Pancreas (tissue), 10 donors: Measurements from ENCODE around the gene SLIT3. TPM values are rescaled to one million over a fixed set of nuclear protein-coding genes. Genes with fewer than 3 reads are reported as not detected.

Experiments used
- ATAC-seq, 4 donors: fragments of 200-7000 bp; cut with Tn5 transposase; one replicate each; pipeline versions ENCODE4 v1.8.0 to v1.9.1; 2020; ENCODE audit warnings: mild to moderate bottlenecking in 4 of 4, moderate library complexity in 4 of 4
- DNase-seq, 6 donors: peaks; one replicate each; pipeline ENCODE4 v3.0.0-alpha.2; 2020
- FAIRE-seq: peaks from 2 replicates; lab custom pipeline; 2012; peaks lifted over from hg19 to GRCh38; lab: Jason Lieb, UNC
- H3K27ac ChIP-seq, 4 donors: fragments of 200-600 bp; sonication (generic); 1 replicate in 3 of 4; 2 replicates in 1 of 4; pipeline versions ENCODE4 v1.5.0 to v1.8.0; 2020
- H3K27me3 ChIP-seq, 4 donors: fragments of 200-600 bp; one replicate each; pipeline ENCODE4 v1.8.0; 2021
- H3K36me3 ChIP-seq, 3 donors: fragments of 200-600 bp; sonication (generic) in 1 of 3; one replicate each; pipeline versions ENCODE4 v1.5.0 to v1.8.0; 2020 to 2021
- H3K4me1 ChIP-seq, 3 donors: fragments of 200-600 bp; one replicate each; pipeline ENCODE4 v1.8.0; 2021
- H3K4me3 ChIP-seq, 4 donors: fragments of 200-600 bp; sonication (generic) in 2 of 4; one replicate each; pipeline versions ENCODE4 v1.5.0 to v1.8.0; 2020 to 2021
- H3K9me3 ChIP-seq, 4 donors: fragments of 200-600 bp; one replicate each; pipeline ENCODE4 v1.8.0; 2021
- WGBS, 2 donors: extraction: QIAGEN DNeasy Blood & Tissue Kit; methylation state at CpG; one replicate each; pipeline ENCODE4 v1.1.7; 2013; 5-methylcytosine and 5-hydroxymethylcytosine counted together
- intact Hi-C, 3 donors: fragments of 100-400 bp; cut with DNase I; formaldehyde crosslinking; loops; one replicate each; pipeline versions ENCODE4 v1.11.1 to v1.14.2; 2022
- polyA plus RNA-seq, 2 donors: library from polyadenylated mRNA; stranded (reverse); fragments of 200-250 nt; gene quantifications; one replicate each; pipeline ENCODE4 v1.2.3, GENCODE V29; 2013
- total RNA-seq, 6 donors: library from RNA; stranded (reverse); fragmentation: NEBNext Ultra II Directional in 4 of 6; extraction: Animal tissue kit (Norgen Biotek cat#: 25700) in 4 of 6; gene quantifications; one replicate each; pipeline versions ENCODE4 v1.2.1 to v1.2.4, GENCODE V29; 2021 to 2023
- TF ChIP-seq, protein P1 (sequence below), 4 donors: fragments of 200-600 bp; sonication (generic) in 3 of 4; IDR thresholded peaks; one replicate each; pipeline versions ENCODE4 v1.5.0 to v1.8.0; 2021; ENCODE audit warnings: antibody characterized with exemption in 4 of 4
- donor health status: healthy with polysubstance abuse.
- donor health status: DM: no; HTN: no; CAD: no; lungs with moderate emphysema.
- donor health status: DM: no; HTN: no; CAD: no.
- donor health status: control.
- donor health status: control.
- donor health status: Bipolar disorder and iron deficiency.
- donor health status: DM: yes; HTN: yes; CAD: no.
- donor health status: DM: no; HTN: no; CAD: no.
- donor health status: DM: no; HTN: no; CAD: no.
- donor health status: DM: yes; HTN: yes; CAD: no.

The SLIT3 gene
- total and polyA plus RNA-seq, 8 donors = 1.1 to 11.4 (median 2.1) TPM

DNA sequence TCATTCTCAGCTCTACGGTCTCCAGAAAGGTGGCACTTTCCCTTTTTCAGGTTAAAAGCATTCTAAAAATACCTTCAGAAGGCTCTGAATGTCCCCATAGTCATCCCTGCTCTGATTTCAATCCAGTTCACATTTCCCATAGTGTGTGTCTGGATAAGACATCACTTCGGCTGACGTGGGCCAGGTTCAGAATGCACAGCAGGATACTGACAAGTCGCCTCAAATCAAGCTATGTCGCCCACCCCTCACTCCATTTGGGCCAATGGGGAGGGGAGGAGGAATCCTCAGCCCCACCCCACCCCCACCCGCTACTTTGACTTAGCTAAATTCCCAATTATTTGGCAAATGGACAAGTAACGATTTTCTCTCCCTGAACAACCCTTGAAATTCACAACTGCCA, 148.0 kb downstream of the SLIT3 start:
- WGBS, 2 donors = 69 to 72% methylated on average over 7 of the region's 7 CpGs
- Histone ChIP-seq H3K9me3 (no peaks in the 10 kb centered on the region), H3K4me3 (no peak overlapping the region), H3K4me1 (no peaks in the 10 kb centered on the region), H3K27me3 (no peaks in the 10 kb centered on the region), H3K36me3 (no peaks in the 10 kb centered on the region), H3K27ac (no peak overlapping the region)
- no peak for FAIRE-seq
- TF ChIP-seq, protein P1, sequence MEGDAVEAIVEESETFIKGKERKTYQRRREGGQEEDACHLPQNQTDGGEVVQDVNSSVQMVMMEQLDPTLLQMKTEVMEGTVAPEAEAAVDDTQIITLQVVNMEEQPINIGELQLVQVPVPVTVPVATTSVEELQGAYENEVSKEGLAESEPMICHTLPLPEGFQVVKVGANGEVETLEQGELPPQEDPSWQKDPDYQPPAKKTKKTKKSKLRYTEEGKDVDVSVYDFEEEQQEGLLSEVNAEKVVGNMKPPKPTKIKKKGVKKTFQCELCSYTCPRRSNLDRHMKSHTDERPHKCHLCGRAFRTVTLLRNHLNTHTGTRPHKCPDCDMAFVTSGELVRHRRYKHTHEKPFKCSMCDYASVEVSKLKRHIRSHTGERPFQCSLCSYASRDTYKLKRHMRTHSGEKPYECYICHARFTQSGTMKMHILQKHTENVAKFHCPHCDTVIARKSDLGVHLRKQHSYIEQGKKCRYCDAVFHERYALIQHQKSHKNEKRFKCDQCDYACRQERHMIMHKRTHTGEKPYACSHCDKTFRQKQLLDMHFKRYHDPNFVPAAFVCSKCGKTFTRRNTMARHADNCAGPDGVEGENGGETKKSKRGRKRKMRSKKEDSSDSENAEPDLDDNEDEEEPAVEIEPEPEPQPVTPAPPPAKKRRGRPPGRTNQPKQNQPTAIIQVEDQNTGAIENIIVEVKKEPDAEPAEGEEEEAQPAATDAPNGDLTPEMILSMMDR (IDR thresholded peaks at IDR 0.05) = no peak
- no peak for DNase-seq
- ATAC-seq = no peak
- intact Hi-C loops = no loop called here

DNA sequence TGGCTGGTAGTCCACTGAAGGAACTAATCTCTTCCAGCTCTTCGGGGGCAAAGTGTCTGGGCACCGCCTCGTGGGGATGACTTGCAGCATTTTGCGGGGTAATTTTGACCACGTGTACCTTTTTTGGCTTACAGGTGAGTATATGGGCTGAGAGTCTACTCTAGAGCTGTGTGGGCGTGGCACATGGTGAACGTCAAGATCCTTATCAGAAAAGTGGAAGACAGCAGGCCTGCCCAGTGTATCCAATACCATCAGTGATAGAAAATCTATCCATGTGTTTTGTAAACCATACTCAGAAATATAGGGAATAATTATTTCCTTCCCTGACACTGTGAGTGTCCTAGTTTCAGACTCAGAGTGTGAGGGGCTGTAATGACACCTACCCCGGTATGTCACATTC, 148.5 kb downstream of the SLIT3 start:
- intact Hi-C loops = no loop called here
- no peaks in the 10 kb centered on the region for H3K36me3 ChIP-seq
- H3K27ac ChIP-seq = no peak overlapping the region
- ATAC-seq (no peak), FAIRE-seq (no peak), DNase-seq (no peak)
- no peaks in the 10 kb centered on the region for H3K27me3 ChIP-seq
- H3K4me3 ChIP-seq = no peak overlapping the region
- TF ChIP-seq, protein P1 (IDR thresholded peaks at IDR 0.05) = no peak
- no peaks in the 10 kb centered on the region for H3K4me1 ChIP-seq
- 73 to 75% methylated on average over 8 of the region's 8 CpGs for WGBS, 2 donors
- no peaks in the 10 kb centered on the region for H3K9me3 ChIP-seq

DNA sequence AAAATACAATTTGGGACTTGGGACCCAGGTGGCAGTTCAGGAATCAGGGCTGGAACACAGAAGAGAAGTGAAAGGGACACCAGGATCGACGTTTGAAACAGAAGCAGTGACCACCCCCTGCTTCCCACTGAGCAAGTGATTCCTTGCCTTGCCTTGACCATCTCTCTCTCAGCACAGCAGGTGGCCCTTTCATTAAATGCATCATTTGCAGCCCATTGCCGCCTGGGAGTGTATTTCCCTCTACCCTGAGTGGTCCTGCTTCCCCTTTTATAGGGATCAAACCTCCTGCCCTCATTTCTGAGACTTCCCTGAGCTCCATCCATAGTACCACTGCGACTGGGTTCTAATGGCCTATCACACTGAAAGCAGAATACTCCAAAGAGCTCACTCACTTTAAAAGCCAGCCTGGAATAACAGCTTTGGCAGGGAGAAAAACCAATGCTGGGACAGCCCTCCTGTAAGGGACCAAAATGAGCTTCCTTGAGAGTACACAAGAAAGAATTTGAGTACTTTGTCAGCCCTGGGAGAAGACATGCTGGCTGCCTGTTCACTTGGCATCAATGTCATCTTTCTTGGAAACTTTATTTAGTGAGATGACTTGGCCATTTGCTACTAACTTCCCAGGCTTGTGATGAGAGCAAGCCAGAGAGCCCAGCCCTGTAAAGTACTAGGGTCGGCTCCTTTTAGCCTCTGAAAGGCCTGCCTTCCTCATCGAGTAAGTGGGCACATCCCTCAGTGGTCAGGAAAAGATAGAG, 149.7 kb downstream of the SLIT3 start:
- intact Hi-C loops = no loop called here
- Histone ChIP-seq H3K27me3 (no peaks in the 10 kb centered on the region), H3K27ac (no peak overlapping the region), H3K4me3 (no peak overlapping the region), H3K36me3 (no peaks in the 10 kb centered on the region), H3K9me3 (no peaks in the 10 kb centered on the region), H3K4me1 (no peaks in the 10 kb centered on the region)
- TF ChIP-seq, protein P1 (IDR thresholded peaks at IDR 0.05) = no peak
- DNase-seq = no peak
- WGBS, 2 donors = 54 to 65% methylated on average over 6 of the region's 6 CpGs
- no peak for FAIRE-seq
- no peak for ATAC-seq

DNA sequence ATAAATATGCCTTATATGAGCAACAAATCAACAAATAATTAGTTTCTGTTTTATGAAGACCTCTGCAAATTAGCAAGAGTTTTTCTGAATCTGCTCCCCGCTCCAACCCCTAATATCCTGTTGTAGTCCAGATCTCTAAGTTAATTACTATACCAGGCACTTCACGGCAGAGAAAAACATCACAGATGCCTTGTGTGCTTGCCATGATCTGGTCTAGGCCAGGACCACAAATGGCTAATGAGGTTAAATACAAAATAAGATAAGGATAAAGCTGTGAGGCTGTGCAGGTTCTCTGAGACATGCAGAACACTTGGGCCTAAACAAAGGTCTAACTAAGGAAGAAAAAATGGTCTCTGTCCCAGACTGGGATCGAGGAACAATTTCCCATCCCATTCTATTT, 150.8 kb downstream of the SLIT3 start:
- TF ChIP-seq, protein P1 (IDR thresholded peaks at IDR 0.05) = no peak
- H3K27me3 ChIP-seq = no peaks in the 10 kb centered on the region
- H3K27ac ChIP-seq = no peak overlapping the region
- DNase-seq (no peak), FAIRE-seq (no peak), ATAC-seq (no peak)
- WGBS, 2 donors = 87 to 89% methylated on average over 3 of the region's 3 CpGs
- no peak overlapping the region for H3K4me3 ChIP-seq
- no peaks in the 10 kb centered on the region for H3K4me1 ChIP-seq
- intact Hi-C loops = no loop called here
- no peaks in the 10 kb centered on the region for H3K36me3 ChIP-seq
- no peaks in the 10 kb centered on the region for H3K9me3 ChIP-seq

DNA sequence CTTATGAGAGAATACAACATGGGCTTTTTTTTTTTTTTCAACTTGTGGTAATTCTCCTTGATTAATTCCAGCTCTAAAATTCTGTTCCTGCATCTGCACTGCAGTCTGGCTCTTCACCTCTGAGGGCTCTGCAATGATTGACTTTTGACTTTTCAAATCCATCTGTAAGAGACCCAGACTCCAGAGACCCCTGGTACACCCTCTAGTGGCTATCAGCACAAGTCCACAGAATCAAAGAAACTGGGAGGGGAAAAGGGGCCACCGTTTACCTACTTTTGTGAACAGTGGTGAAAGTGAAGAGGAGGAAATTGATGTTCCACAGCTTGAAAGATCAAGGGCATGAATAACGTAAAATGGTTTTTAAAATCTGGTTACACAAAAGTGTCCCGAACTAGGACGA, 151.6 kb downstream of the SLIT3 start:
- H3K4me3 ChIP-seq = no peak overlapping the region
- H3K4me1 ChIP-seq = no peaks in the 10 kb centered on the region
- FAIRE-seq (no peak), DNase-seq (no peak), ATAC-seq (no peak)
- no peaks in the 10 kb centered on the region for H3K27me3 ChIP-seq
- TF ChIP-seq, protein P1 (IDR thresholded peaks at IDR 0.05) = no peak
- intact Hi-C loops = no loop called here
- no peaks in the 10 kb centered on the region for H3K9me3 ChIP-seq
- H3K36me3 ChIP-seq = no peaks in the 10 kb centered on the region
- H3K27ac ChIP-seq = no peak overlapping the region
- 32 to 39% methylated on average over 4 of the region's 4 CpGs for WGBS, 2 donors
